Aorta (tissue), 5 donors: Measurements from ENCODE around the gene RAB22A. TPM values are rescaled to one million over a fixed set of nuclear protein-coding genes. Genes with fewer than 3 reads are reported as not detected.

Source experiments
- ATAC-seq: fragments of 200-7000 bp; cut with Tn5 transposase; one replicate; pipeline ENCODE4 v1.9.1; 2022; ENCODE audit warnings: moderate library complexity; ENCODE audit not compliant: low FRiP score
- DNase-seq, 2 donors: peaks; one replicate each; pipeline ENCODE4 v3.0.0-alpha.2; 2020
- H3K27ac ChIP-seq, 2 donors: one replicate each; pipeline ENCODE4 v1.5.1; 2013; ENCODE audit warnings: low read length in 2 of 2, mild to moderate bottlenecking in 2 of 2, moderate library complexity in 2 of 2, control low read depth in 1 of 2, inconsistent platforms in 1 of 2, low read depth in 1 of 2
- H3K27me3 ChIP-seq, 2 donors: one replicate each; pipeline ENCODE4 v1.6.1; 2013; ENCODE audit warnings: control low read depth in 1 of 2, low read length in 1 of 2, mild to moderate bottlenecking in 1 of 2, moderate library complexity in 1 of 2; ENCODE audit not compliant: insufficient read depth in 2 of 2, control insufficient read depth in 1 of 2
- H3K36me3 ChIP-seq, 2 donors: one replicate each; pipeline ENCODE4 v1.6.1; 2013; ENCODE audit warnings: control low read depth in 1 of 2, low read length in 1 of 2, mild to moderate bottlenecking in 1 of 2; ENCODE audit not compliant: insufficient read depth in 2 of 2, control insufficient read depth in 1 of 2
- H3K4me1 ChIP-seq, 2 donors: one replicate each; pipeline ENCODE4 v1.6.1; 2013; ENCODE audit warnings: low read length in 2 of 2, control low read depth in 1 of 2, mild to moderate bottlenecking in 1 of 2, moderate library complexity in 1 of 2; ENCODE audit not compliant: insufficient read depth in 2 of 2, control insufficient read depth in 1 of 2
- H3K4me3 ChIP-seq, 2 donors: one replicate each; pipeline ENCODE4 v1.5.1; 2013; ENCODE audit warnings: low read length in 2 of 2, control low read depth in 1 of 2, mild to moderate bottlenecking in 1 of 2
- H3K9me3 ChIP-seq: one replicate; pipeline ENCODE4 v1.6.1; 2013; ENCODE audit warnings: mild to moderate bottlenecking, low read length; ENCODE audit not compliant: control insufficient read depth
- WGBS, 2 donors: extraction: QIAGEN DNeasy Blood & Tissue Kit; methylation state at CpG; one replicate each; pipeline ENCODE4 v1.1.7; 2013; 5-methylcytosine and 5-hydroxymethylcytosine counted together
- intact Hi-C, 2 donors: fragments of 100-400 bp; cut with DNase I; formaldehyde crosslinking; loops; one replicate each; pipeline versions ENCODE4 v1.14.2 to v1.15.0; 2022
- polyA plus RNA-seq, 2 donors: library from polyadenylated mRNA; stranded (reverse); fragments of 200-250 nt; gene quantifications; one replicate each; pipeline ENCODE4 v1.2.3, GENCODE V29; 2013
- total RNA-seq, 2 donors: library from RNA; stranded (reverse); fragmentation: NEBNext Ultra II Directional; extraction: Animal tissue kit (Norgen Biotek cat#: 25700); gene quantifications; one replicate each; pipeline ENCODE4 v1.2.1, GENCODE V29; 2021
- donor health status: healthy with polysubstance abuse.
- donor health status: Bipolar disorder and iron deficiency.
- donor health status: DM: no; HTN: no; CAD: no.
- donor health status: DM: no; HTN: no; CAD: no.
- donor health status: DM: yes; HTN: yes; CAD: no.

RAB22A gene
- total and polyA plus RNA-seq, 4 donors, result 7.3 to 26.8 (median 17.4) TPM

GRCh38 chr20:58381627-58382026 lies 72.1 kb downstream of the RAB22A start:
- WGBS, 2 donors, result 92% methylated on average over 7 of the region's 7 CpGs
- ATAC-seq, result no peak

DNA sequence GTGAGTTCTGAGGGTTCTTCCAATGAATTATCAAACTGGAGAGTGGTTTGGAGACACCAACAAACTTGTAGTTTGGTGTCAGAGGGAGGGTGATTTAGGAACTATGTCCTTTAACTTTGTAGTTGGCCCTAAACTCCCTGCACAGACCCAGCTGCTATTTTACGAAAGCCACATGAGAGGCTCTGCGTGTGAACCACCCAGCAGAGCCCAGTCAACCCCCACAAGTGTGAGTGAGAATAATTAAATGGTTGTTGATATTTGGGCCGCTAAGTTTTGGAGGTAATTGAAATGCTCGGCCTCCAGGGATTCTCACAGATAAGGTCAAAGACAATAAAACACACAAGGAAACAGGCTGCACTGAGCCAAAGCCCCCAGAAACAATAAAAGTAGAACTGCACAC lies 72.6 kb downstream of the RAB22A start:
- 79 to 86% methylated on average over 4 of the region's 4 CpGs for WGBS, 2 donors
- DNase-seq (no peak), ATAC-seq (no peak)
- Histone ChIP-seq H3K27ac (no peak overlapping the region), H3K9me3 (peaks cover 1% of the 10 kb centered on the region), H3K4me1 (no peaks in the 10 kb centered on the region), H3K4me3 (no peak overlapping the region), H3K27me3 (no peaks in the 10 kb centered on the region), H3K36me3 (no peaks in the 10 kb centered on the region)
- intact Hi-C loops, result loop anchor here in 1 of 2 donors (10.0 kb wide), 1 partner anchor 273 kb away; the partner anchor contains the start of gene STX16

More at GRCh38 chr20:58381627-58382026, 72.1 kb downstream of the RAB22A start:
- H3K4me3 ChIP-seq, result no peak overlapping the region
- intact Hi-C loops, result loop anchor here in 1 of 2 donors (10.0 kb wide), 1 partner anchor 273 kb away; the partner anchor contains the start of gene STX16
- peaks cover 1% of the 10 kb centered on the region for H3K9me3 ChIP-seq
- no peaks in the 10 kb centered on the region for H3K4me1 ChIP-seq
- no peaks in the 10 kb centered on the region for H3K27me3 ChIP-seq
- DNase-seq, result no peak
- no peaks in the 10 kb centered on the region for H3K36me3 ChIP-seq
- no peak overlapping the region for H3K27ac ChIP-seq

- no peak for ATAC-seq
- no peak for DNase-seq
- 82 to 83% methylated on average over 5 of the region's 5 CpGs for WGBS, 2 donors
Measured at GRCh38 chr20:58384821-58385220, 75.3 kb downstream of the RAB22A start.

DNA sequence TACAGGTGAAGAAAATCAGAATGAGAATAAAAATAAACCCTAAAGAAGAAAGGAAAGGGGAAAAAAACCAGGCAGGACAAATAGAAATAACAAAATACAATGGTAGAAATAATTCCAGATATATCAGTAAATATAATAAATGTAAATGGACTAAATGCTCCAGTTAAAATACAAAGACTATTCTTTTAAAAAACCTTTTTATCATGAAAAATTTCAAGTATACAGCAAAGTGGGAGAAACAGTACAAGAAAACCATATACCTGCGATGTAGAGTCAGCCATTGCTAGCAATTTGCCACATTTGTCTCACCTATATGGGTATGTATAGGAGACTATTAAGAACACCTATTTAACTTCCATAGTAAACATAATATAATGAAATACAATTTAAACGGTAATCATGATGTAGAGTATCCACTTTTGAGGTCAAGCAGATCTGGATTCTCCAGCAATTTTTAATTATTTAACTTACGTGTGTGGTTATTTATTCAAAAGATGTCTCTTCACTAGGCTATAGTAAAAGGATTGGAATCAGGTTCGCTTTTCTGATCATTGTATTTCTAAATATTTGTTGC lies 78.6 kb downstream of the RAB22A start:
- ATAC-seq (no peak), DNase-seq (no peak)
- Histone ChIP-seq H3K36me3 (no peaks in the 10 kb centered on the region), H3K4me1 (no peaks in the 10 kb centered on the region), H3K27me3 (no peaks in the 10 kb centered on the region), H3K27ac (no peak overlapping the region), H3K4me3 (peak overlapping the region in 1 of 2 donors; percentile 56), H3K9me3 (no peaks in the 10 kb centered on the region)
- 77 to 80% methylated on average over 4 of the region's 4 CpGs for WGBS, 2 donors
- intact Hi-C loops, result loop anchor here (2.0 to 10.0 kb wide), 2 partner anchors 79 to 267 kb away; partner anchors contain the start of genes RAB22A (in 1 of the 2) and STX16 (in 1 of the 2)

More at GRCh38 chr20:58384821-58385220, 75.3 kb downstream of the RAB22A start:
- no peaks in the 10 kb centered on the region for H3K36me3 ChIP-seq
- H3K9me3 ChIP-seq, result peaks cover 1% of the 10 kb centered on the region
- no peak overlapping the region for H3K27ac ChIP-seq
- H3K4me1 ChIP-seq, result no peaks in the 10 kb centered on the region
- intact Hi-C loops, result loop anchor here in 1 of 2 donors (10.0 kb wide), 1 partner anchor 270 kb away; the partner anchor contains the start of gene STX16
- H3K4me3 ChIP-seq, result no peak overlapping the region
- no peaks in the 10 kb centered on the region for H3K27me3 ChIP-seq

- 1% methylated on average over 43 to 51 of the region's 51 CpGs for WGBS, 2 donors
- DNase-seq, result peak; percentile 96 to 99
Measured at GRCh38 chr20:58388882-58389323, 79.4 kb downstream of the RAB22A start, which contains the start of gene VAPB. VAPB (plus strand) TSS chr20:58389229; CDS start chr20:58389460, 231 bp downstream.

DNA sequence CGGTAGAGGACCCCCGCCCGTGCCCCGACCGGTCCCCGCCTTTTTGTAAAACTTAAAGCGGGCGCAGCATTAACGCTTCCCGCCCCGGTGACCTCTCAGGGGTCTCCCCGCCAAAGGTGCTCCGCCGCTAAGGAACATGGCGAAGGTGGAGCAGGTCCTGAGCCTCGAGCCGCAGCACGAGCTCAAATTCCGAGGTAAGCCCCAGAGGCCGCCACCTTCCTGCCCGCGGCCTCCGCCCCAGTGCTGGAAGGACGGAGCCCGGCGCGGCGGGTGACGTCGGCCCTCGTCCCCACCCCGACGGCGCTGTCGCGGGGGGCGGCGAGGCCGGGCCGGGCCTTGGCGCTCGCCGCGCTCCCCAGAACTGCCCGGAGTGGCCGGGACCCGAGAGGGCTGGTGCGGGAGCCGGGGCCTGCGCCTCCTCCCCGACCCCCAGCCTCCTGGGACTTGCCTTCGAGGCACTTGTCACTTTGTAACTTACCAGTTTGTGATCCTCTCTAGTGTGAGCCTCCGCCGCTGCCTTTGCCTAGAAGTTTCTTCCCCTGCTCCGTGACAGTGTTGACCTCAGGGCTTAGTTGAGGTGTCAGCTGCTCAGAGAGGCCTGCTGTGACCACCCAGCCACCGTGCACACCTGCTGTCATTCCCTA lies 79.9 kb downstream of the RAB22A start:
- intact Hi-C loops, result loop anchor here (2.0 to 10.0 kb wide), 2 partner anchors 81 to 265 kb away; partner anchors contain the start of genes RAB22A (in 1 of the 2) and STX16 (in 1 of the 2)
- Histone ChIP-seq H3K27ac (peak overlapping the region; percentile 6 to 82), H3K4me1 (peaks cover 0 to 2% of the 10 kb centered on the region in 2 donors), H3K36me3 (no peaks in the 10 kb centered on the region), H3K9me3 (no peaks in the 10 kb centered on the region), H3K4me3 (peak overlapping the region; percentile 78 to 88), H3K27me3 (no peaks in the 10 kb centered on the region)
- WGBS, 2 donors, result 1% methylated on average over 53 to 56 of the region's 56 CpGs
- peak; percentile 79 for ATAC-seq
- peak in 1 of 2 donors; percentile 84 for DNase-seq

More at GRCh38 chr20:58388882-58389323, 79.4 kb downstream of the RAB22A start, which contains the start of gene VAPB:
- peak; percentile 100 for ATAC-seq
- Histone ChIP-seq H3K4me1 (peaks cover 0 to under 1% of the 10 kb centered on the region in 2 donors), H3K4me3 (peak within 1 kb of the TSS; percentile 78 to 88), H3K36me3 (no peaks in the 10 kb centered on the region), H3K27ac (peak within 1 kb of the TSS; percentile 6 to 82), H3K27me3 (no peaks in the 10 kb centered on the region), H3K9me3 (no peaks in the 10 kb centered on the region)
- intact Hi-C loops, result loop anchor here (2.0 to 10.0 kb wide), 2 partner anchors 80 to 266 kb away; partner anchors contain the start of genes RAB22A (in 1 of the 2) and STX16 (in 1 of the 2)

DNA sequence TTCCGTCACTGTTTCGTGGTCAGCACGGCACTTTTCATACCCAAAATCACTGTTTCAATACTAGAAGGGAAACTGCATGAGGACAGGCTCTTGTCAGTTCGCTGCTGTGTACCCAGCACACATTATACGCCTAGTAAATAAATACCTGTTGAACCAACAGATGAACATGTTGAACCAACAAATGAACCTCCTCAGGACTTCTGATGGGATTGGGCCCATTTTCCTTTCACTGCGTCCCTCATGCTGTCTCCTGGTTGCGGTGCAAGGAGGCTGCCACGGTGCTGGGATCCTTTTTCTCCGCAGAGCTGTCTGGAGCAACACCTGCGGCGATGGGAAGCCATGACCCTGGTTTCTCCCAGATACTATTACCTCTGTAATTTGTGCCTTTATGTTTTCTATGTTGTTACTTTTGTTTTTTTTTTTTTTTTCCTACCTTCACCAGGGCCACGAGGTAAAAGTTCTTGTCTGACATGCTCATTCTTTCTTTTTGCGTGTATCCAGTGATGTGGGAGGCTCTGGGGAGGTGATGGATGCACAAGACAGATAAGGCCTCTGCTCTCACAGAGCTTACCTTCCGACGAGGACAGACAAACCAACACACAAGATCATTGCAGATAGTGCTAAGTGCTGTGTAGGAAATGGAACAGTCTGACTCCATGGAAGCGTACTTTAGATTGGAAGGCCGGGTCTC lies 80.6 kb downstream of the RAB22A start:
- no peak for ATAC-seq
- no peak for DNase-seq
- H3K9me3 ChIP-seq, result no peaks in the 10 kb centered on the region
- H3K4me1 ChIP-seq, result peaks cover 0 to 2% of the 10 kb centered on the region in 2 donors
- no peaks in the 10 kb centered on the region for H3K27me3 ChIP-seq
- H3K4me3 ChIP-seq, result peak overlapping the region; percentile 78 to 88
- WGBS, 2 donors, result 80 to 81% methylated on average over 17 of the region's 17 CpGs
- intact Hi-C loops, result loop anchor here (2.0 to 10.0 kb wide), 2 partner anchors 81 to 265 kb away; partner anchors contain the start of genes RAB22A (in 1 of the 2) and STX16 (in 1 of the 2)
- H3K36me3 ChIP-seq, result no peaks in the 10 kb centered on the region
- peak overlapping the region in 1 of 2 donors; percentile 22 for H3K27ac ChIP-seq

GRCh38 chr20:58390659-58391035 lies 81.1 kb downstream of the RAB22A start:
- peaks cover 0 to 4% of the 10 kb centered on the region in 2 donors for H3K4me1 ChIP-seq
- no peaks in the 10 kb centered on the region for H3K27me3 ChIP-seq
- no peaks in the 10 kb centered on the region for H3K36me3 ChIP-seq
- H3K27ac ChIP-seq, result no peak overlapping the region
- H3K9me3 ChIP-seq, result no peaks in the 10 kb centered on the region
- no peak overlapping the region for H3K4me3 ChIP-seq
- DNase-seq (no peak), ATAC-seq (no peak)
- intact Hi-C loops, result no loop called here
- 92 to 96% methylated on average over 8 of the region's 8 CpGs for WGBS, 2 donors
